Loucy (cell line): ENCODE data around the gene SETBP1.

ENCODE experiments used
- H2AFZ ChIP-seq: fragments of 200-600 bp; sonication (generic); 2 replicates; pipeline ENCODE4 v1.6.0; 2016; ENCODE audit warnings: antibody characterized with exemption, mild to moderate bottlenecking, low read length, moderate library complexity
- H3F3A ChIP-seq: fragments of 200-600 bp; 2 replicates; pipeline ENCODE4 v1.6.0; 2016; ENCODE audit warnings: antibody characterized with exemption, low read depth, mild to moderate bottlenecking
- H3K27me3 ChIP-seq: fragments of 200-600 bp; sonication (generic); 2 replicates; pipeline ENCODE4 v1.6.1; 2014; ENCODE audit warnings: low read length, mild to moderate bottlenecking; ENCODE audit not compliant: insufficient read depth, poor library complexity, severe bottlenecking
- H3K36me3 ChIP-seq: fragments of 200-600 bp; sonication (generic); 2 replicates; pipeline ENCODE4 v1.6.1; 2016; ENCODE audit warnings: low read length; ENCODE audit not compliant: insufficient read depth
- H3K4me1 ChIP-seq: fragments of 200-600 bp; sonication (generic); 2 replicates; pipeline ENCODE4 v1.5.1; 2014; ENCODE audit warnings: low read length, mild to moderate bottlenecking; ENCODE audit not compliant: insufficient read depth, poor library complexity, severe bottlenecking
- H3K4me2 ChIP-seq: fragments of 200-600 bp; sonication (generic); 2 replicates; pipeline ENCODE4 v1.6.0; 2014; ENCODE audit warnings: antibody characterized with exemption, low read length, low read depth, mild to moderate bottlenecking; ENCODE audit not compliant: poor library complexity, severe bottlenecking
- H3K4me3 ChIP-seq: fragments of 200-600 bp; sonication (generic); 2 replicates; pipeline ENCODE4 v1.5.1; 2014; ENCODE audit warnings: low read length, mild to moderate bottlenecking, mixed read lengths; ENCODE audit not compliant: poor library complexity, severe bottlenecking
- H3K79me2 ChIP-seq: fragments of 200-600 bp; sonication (generic); 2 replicates; pipeline ENCODE4 v1.6.1; 2014; ENCODE audit warnings: low read length; ENCODE audit not compliant: insufficient read depth
- H3K9ac ChIP-seq: fragments of 200-600 bp; sonication (generic); 2 replicates; pipeline ENCODE4 v1.6.0; 2014; ENCODE audit warnings: mild to moderate bottlenecking, low read depth, low read length, moderate library complexity; ENCODE audit not compliant: poor library complexity, severe bottlenecking
- H3K9me2 ChIP-seq: fragments of 200-600 bp; sonication (generic); replicated peaks from 2 replicates; pipeline ENCODE4 v1.6.1; 2016; ENCODE audit warnings: low read depth, low read length, mixed read lengths
- H3K9me3 ChIP-seq: fragments of 200-600 bp; sonication (generic); 2 replicates; pipeline ENCODE4 v1.6.1; 2014; ENCODE audit warnings: mild to moderate bottlenecking, antibody characterized with exemption, low read length, low read depth; ENCODE audit not compliant: insufficient read depth
- H4K20me1 ChIP-seq: fragments of 200-600 bp; sonication (generic); 2 replicates; pipeline ENCODE4 v1.6.0; 2014; ENCODE audit warnings: antibody characterized with exemption, low read length, mild to moderate bottlenecking; ENCODE audit not compliant: insufficient read depth, poor library complexity, severe bottlenecking
- EZH2phosphoT487 ChIP-seq: fragments of 200-600 bp; IDR thresholded peaks from 2 replicates; pipeline ENCODE4 v1.6.1; 2018; ENCODE audit warnings: antibody characterized with exemption, mild to moderate bottlenecking, moderate library complexity, borderline replicate concordance
- TF ChIP-seq, protein P1 (sequence below): fragments of 200-600 bp; sonication (generic); conservative IDR thresholded peaks from 2 replicates; pipeline ENCODE4 v1.5.1; 2014; ENCODE audit warnings: mild to moderate bottlenecking, antibody characterized with exemption, low read length

The SETBP1 gene

DNA sequence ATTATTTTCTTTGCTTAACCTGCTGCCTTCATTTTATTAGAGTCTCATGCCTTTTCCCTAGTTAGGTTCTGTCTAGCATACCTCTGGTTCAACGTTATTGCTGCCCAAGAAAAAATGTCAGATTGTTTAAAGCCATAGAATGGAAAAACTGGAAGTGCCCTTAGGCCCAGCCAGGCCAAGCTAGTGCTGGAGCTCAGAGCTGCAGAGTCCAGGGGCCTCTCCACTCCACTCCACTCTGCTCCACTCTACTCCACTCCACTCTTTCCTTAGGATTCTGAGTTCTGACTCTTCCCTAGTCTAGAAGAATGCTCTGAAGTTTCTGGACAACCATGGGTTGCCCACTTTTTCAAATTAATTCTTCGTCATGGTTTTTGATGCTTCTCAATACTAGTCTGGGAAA, 155.6 kb downstream of the SETBP1 start:
- TF ChIP-seq, protein P1, sequence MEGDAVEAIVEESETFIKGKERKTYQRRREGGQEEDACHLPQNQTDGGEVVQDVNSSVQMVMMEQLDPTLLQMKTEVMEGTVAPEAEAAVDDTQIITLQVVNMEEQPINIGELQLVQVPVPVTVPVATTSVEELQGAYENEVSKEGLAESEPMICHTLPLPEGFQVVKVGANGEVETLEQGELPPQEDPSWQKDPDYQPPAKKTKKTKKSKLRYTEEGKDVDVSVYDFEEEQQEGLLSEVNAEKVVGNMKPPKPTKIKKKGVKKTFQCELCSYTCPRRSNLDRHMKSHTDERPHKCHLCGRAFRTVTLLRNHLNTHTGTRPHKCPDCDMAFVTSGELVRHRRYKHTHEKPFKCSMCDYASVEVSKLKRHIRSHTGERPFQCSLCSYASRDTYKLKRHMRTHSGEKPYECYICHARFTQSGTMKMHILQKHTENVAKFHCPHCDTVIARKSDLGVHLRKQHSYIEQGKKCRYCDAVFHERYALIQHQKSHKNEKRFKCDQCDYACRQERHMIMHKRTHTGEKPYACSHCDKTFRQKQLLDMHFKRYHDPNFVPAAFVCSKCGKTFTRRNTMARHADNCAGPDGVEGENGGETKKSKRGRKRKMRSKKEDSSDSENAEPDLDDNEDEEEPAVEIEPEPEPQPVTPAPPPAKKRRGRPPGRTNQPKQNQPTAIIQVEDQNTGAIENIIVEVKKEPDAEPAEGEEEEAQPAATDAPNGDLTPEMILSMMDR: no peak
- TF ChIP-seq EZH2phosphoT487: no peak
- H3K79me2 ChIP-seq: peaks cover 59% of the 10 kb centered on the region
- no peak overlapping the region for H3K4me2 ChIP-seq
- H2AFZ ChIP-seq: no peak overlapping the region
- H4K20me1 ChIP-seq: no peaks in the 10 kb centered on the region
- no peaks in the 10 kb centered on the region for H3K27me3 ChIP-seq
- no peaks in the 10 kb centered on the region; the same call in 1 of the 2 replicates for H3K36me3 ChIP-seq
- no peak overlapping the region for H3K9ac ChIP-seq
- no peaks in the 10 kb centered on the region for H3F3A ChIP-seq
- no peaks in the 10 kb centered on the region for H3K9me3 ChIP-seq
- H3K4me1 ChIP-seq: peaks cover 39% of the 10 kb centered on the region
- no peaks in the 10 kb centered on the region for H3K9me2 ChIP-seq
- no peak overlapping the region for H3K4me3 ChIP-seq

DNA sequence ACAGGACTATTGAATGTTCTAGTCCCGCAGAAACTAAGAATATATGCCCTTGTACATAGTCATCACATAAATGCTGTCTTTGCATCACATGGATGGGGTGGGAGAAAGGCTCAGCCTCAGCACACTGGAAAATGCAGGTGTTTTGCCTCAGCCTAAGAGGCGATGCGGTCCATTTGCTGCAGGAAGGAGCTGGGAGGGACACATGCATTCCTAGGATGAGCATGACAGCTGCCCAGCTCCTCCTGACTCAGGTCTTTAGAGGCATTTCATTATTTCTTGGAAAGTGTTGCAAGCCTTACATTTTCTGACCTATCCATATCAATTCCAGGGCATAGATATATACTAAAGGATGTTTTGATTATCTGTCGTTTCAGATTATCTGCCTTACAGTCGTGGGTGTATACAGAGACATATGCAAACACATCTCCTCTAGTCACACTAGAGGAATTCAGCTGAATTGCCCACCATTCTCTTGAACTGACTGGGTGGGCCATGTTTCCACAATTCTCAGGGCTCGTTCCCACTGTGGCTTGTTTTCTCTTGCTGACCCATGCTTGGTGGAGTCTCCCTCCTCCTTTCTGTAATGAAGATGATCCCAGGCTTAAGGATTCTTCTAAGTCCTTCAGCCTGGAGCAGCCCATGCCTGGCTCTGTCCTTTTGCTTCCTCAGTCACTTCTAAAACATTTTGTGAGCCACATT, 156.9 kb downstream of the SETBP1 start:
- peaks cover 53% of the 10 kb centered on the region for H3K79me2 ChIP-seq
- H2AFZ ChIP-seq: no peak overlapping the region
- H3K4me3 ChIP-seq: no peak overlapping the region
- H3K4me2 ChIP-seq: no peak overlapping the region
- H4K20me1 ChIP-seq: no peaks in the 10 kb centered on the region
- H3K9ac ChIP-seq: no peak overlapping the region
- H3F3A ChIP-seq: no peaks in the 10 kb centered on the region
- no peaks in the 10 kb centered on the region for H3K9me2 ChIP-seq
- H3K36me3 ChIP-seq: no peaks in the 10 kb centered on the region; the same call in 1 of the 2 replicates
- peaks cover 38% of the 10 kb centered on the region for H3K4me1 ChIP-seq
- H3K9me3 ChIP-seq: no peaks in the 10 kb centered on the region
- TF ChIP-seq EZH2phosphoT487: no peak
- TF ChIP-seq, protein P1: no peak
- no peaks in the 10 kb centered on the region for H3K27me3 ChIP-seq

DNA sequence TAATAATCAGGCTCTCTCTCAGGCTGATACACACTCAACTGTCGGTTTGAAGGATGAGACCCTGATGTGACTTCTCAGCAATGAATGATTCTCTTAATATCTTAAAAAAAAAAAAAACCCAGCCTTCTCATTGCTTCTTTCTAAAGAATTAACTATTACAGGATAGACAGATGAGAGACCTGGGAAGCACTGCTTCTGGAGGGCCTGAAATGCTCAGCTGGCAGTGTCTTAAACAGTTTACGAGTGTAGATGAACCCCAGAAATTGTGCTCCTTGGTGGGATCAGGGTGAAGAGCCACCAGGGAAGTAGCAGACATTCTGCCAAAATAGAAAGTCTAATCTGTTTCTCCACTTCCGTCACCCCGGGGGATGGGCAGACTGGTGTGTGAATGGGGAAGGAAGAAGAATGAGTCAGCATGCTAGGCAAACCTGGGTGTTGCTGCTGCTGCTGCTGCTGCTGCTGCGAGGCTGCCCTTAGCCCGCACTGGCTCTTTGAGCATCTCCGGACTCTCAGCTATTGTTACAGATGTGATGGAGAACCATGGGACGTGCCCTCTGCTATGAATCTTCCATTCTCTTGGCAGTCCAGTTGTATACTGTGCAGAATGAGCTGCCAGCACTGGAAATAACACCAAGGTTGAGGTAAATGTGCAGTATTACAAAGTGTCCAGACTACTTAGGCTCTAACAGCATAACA, 158.4 kb downstream of the SETBP1 start:
- Histone ChIP-seq H3K4me2 (peak overlapping the region; percentile 59), H3K9me3 (no peaks in the 10 kb centered on the region), H3K79me2 (peaks cover 46% of the 10 kb centered on the region), H3K4me3 (peak overlapping the region; percentile 36), H4K20me1 (no peaks in the 10 kb centered on the region), H3K4me1 (peaks cover 36% of the 10 kb centered on the region), H2AFZ (no peak overlapping the region), H3K9me2 (no peaks in the 10 kb centered on the region), H3F3A (no peaks in the 10 kb centered on the region), H3K36me3 (peaks cover 2% of the 10 kb centered on the region; the same call in 1 of the 2 replicates), H3K9ac (peak overlapping the region; percentile 25), H3K27me3 (no peaks in the 10 kb centered on the region)
- TF ChIP-seq, protein P1: no peak
- TF ChIP-seq EZH2phosphoT487: no peak
